Activated naive CD8-positive, alpha-beta T cell treated with anti-CD3 and anti-CD28 coated beads, Interleukin-2, amount 50 U/mL, for 16 hours (primary cell): ENCODE measurements around the gene ECE1.
"Not testable (repeated sequence)": the region's sequence is repeated elsewhere in the genome, so short reads cannot be mapped to it uniquely, and the experiment has no call there.

Source experiments
- DNase-seq: peaks from one replicate; pipeline ENCODE4 v3.0.0-alpha.2; 2020; ENCODE audit warnings: low read depth, low spot score

The ECE1 gene

DNA sequence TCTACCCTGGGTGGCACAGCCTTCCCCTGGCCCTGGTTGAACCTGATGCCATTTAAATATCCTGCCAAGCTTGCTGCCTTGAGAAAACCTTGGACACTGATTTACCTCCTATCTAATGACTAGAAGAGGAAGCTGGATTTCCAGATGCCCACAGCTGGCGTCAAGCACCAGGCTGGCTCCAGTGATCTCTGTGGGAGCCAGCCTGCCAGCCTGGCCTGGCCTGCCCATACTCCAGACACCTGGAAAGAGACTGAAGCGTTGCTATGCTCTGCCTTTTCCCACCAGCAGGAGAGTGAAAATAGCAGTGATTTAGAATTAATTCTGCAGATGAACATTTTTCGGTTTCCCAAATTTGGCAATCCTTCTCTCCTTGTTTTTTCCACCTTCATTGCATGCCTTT lies 102.0 kb downstream of the ECE1 start:
- no peak for DNase-seq

- DNase-seq: no peak
Observed at GRCh38 chr1:21185221-21185731, 105.0 kb downstream of the ECE1 start.

GRCh38 chr1:21184276-21184675 lies 106.0 kb downstream of the ECE1 start:
- no peak for DNase-seq

GRCh38 chr1:21182181-21182731 lies 108.0 kb downstream of the ECE1 start:
- no peak for DNase-seq

- DNase-seq: not testable (repeated sequence)
Observed at GRCh38 chr1:21178271-21178670, 112.0 kb downstream of the ECE1 start.

- DNase-seq: peak; percentile 99
Observed at GRCh38 chr1:21176586-21177555, 113.4 kb downstream of the ECE1 start, which contains the start of gene EIF4G3. Gene EIF4G3 (minus strand): TSS chr1:21176897. CDS start chr1:21002742, 174,155 bp downstream.

- DNase-seq: no peak
Observed at GRCh38 chr1:21175670-21176581, 114.3 kb downstream of the ECE1 start.

DNA sequence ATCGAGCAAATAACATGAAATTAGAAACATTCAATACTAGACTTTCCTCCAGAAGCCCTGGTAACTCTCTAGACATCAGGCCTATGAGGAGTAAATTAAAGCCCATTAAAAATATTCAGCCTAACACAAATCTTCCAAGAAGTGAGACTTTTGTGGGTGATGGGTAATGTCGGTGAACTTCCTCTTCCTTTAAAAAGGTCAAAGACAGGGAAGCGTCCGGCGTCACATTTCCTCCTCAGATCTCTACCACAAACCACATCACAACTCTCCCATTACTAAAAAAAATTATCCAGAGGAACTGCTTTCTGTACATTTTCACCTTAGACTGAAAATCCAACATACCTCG lies 115.0 kb downstream of the ECE1 start:
- no peak for DNase-seq

- no peak for DNase-seq
Observed at GRCh38 chr1:21174654-21175323, 115.5 kb downstream of the ECE1 start.

- DNase-seq: no peak
Observed at GRCh38 chr1:21174230-21174629, 116.0 kb downstream of the ECE1 start.

DNA sequence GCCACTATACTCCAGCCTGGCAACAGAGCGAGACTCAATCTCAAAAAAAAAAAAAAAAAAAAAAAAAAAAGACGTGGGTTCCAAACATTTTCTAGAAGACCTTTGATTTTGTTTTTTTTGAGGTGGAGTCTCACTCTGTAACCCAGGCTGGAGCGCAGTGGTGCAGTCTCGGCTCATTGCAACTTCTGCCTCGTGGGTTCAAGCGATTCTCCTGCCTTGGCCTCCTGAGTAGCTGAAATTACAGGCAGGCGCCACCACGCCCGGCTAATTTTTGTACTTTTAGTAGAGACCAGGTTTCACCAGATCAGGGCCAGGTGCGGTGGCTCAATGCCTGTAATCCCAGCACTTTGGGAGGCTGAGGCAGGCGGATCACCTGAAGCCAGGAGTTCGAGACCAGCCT lies 117.2 kb downstream of the ECE1 start:
- not testable (repeated sequence) for DNase-seq

GRCh38 chr1:21170837-21171236 lies 119.4 kb downstream of the ECE1 start:
- DNase-seq: not testable (repeated sequence)

DNA sequence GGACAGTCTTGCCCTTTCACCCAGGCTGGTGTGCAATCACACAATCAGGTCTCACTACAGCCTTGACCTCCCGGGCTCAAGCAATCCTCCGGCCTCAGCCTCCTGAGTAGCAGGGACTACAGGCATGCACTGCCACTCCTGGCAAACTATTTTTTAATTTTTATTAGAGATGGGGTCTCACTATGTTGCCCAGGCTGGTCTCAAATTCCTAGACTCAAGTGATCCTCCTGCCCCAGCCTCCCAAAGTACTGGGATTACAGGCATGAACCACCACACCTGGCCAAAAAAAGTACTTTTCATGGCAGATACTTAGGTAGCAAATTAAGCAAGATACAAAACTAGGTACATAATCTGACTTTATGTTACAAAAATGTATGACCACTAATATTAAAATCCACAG lies 121.8 kb downstream of the ECE1 start:
- no peak for DNase-seq
